Endothelial cell (in vitro differentiated cells): Measurements from ENCODE around the gene GSG1L. TPM values are rescaled to one million over a fixed set of nuclear protein-coding genes. Genes with fewer than 3 reads are reported as not detected.

ENCODE experiments used
- DNase-seq: peaks from one replicate; pipeline ENCODE4 v3.0.0; 2021; ENCODE audit warnings: low spot score
- H3K27ac Mint-ChIP-seq: one replicate; pipeline ENCODE4 v1.8.0; 2021; ENCODE audit warnings: mixed read lengths, inconsistent platforms; ENCODE audit not compliant: unreplicated experiment
- H3K27me3 Mint-ChIP-seq: one replicate; pipeline ENCODE4 v1.8.0; 2021; ENCODE audit warnings: mild to moderate bottlenecking, moderate library complexity, mixed read lengths, inconsistent platforms; ENCODE audit not compliant: unreplicated experiment
- H3K36me3 Mint-ChIP-seq: one replicate; pipeline ENCODE4 v1.8.0; 2021; ENCODE audit warnings: mild to moderate bottlenecking, low read depth, mixed read lengths, inconsistent platforms; ENCODE audit not compliant: unreplicated experiment
- H3K4me1 Mint-ChIP-seq: one replicate; pipeline ENCODE4 v1.8.0; 2021; ENCODE audit warnings: mild to moderate bottlenecking, mixed read lengths, inconsistent platforms; ENCODE audit not compliant: unreplicated experiment
- H3K4me3 Mint-ChIP-seq: one replicate; pipeline ENCODE4 v1.8.0; 2021; ENCODE audit warnings: mild to moderate bottlenecking, mixed read lengths, inconsistent platforms; ENCODE audit not compliant: unreplicated experiment
- H3K9me3 Mint-ChIP-seq: one replicate; pipeline ENCODE4 v1.8.0; 2021; ENCODE audit warnings: mixed read lengths, inconsistent platforms; ENCODE audit not compliant: unreplicated experiment
- CTCF ChIP-seq: fragments of 200-600 bp; sonication (generic); IDR thresholded peaks from one replicate; pipeline ENCODE4 v1.5.0; 2021; ENCODE audit warnings: antibody characterized with exemption; ENCODE audit not compliant: unreplicated experiment
- total RNA-seq: library from RNA; stranded (reverse); fragmentation: NEBNext Ultra II Directional; extraction: Animal tissue kit (Norgen Biotek cat#: 25700); gene quantifications from one replicate; pipeline ENCODE4 v1.2.1, GENCODE V29; 2021; ENCODE audit not compliant: unreplicated experiment

Gene GSG1L
- total RNA-seq, 1 donor from 2014 or later, result 0.38 TPM

DNA sequence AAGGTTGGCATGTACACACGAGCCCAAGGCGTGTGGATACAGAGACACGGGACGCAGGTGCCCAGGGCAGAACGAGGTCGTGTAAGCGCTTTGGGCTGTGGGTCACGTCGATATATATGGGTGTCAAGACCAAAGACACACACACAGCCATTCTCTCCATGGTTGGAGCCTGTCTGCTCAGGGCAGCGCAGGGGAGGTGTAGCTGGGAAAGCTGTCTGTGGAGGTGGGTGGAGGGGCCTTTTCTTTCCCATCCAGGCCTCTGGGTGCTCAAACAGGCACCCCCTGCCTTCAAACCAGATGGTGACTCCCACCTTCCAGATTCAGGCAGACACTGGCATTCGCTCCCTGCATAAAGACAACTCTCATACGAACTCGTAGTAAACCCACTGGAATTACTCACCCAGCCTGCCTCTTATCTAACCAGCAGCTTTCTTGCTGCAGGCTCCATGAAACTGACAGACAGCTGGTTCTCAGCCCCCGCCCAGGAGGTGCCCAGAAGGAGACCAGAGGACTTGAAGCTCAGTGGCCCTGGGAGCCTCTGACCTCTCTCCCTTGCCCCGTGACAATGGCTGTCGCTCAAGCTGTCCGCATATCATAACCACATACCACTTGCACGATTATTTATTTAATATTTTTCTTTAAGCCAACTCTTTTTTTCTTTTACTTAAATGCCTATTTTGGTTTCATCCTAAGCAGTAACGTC is 276.4 kb downstream of the GSG1L start:
- H3K36me3 Mint-ChIP-seq, result no peaks in the 10 kb centered on the region
- DNase-seq, result no peak
- H3K9me3 Mint-ChIP-seq, result no peaks in the 10 kb centered on the region
- TF ChIP-seq CTCF, result no peak
- H3K4me3 Mint-ChIP-seq, result no peak overlapping the region
- peaks cover 2% of the 10 kb centered on the region for H3K27me3 Mint-ChIP-seq
- no peak overlapping the region for H3K27ac Mint-ChIP-seq
- no peaks in the 10 kb centered on the region for H3K4me1 Mint-ChIP-seq

GRCh38 chr16:27786221-27786922 is 277.1 kb downstream of the GSG1L start:
- Mint-ChIP-seq H3K36me3 (no peaks in the 10 kb centered on the region), H3K9me3 (no peaks in the 10 kb centered on the region), H3K27me3 (peaks cover 2% of the 10 kb centered on the region), H3K4me1 (no peaks in the 10 kb centered on the region), H3K27ac (no peak overlapping the region), H3K4me3 (no peak overlapping the region)
- TF ChIP-seq CTCF, result no peak
- DNase-seq, result no peak

GRCh38 chr16:27785307-27785678 is 278.2 kb downstream of the GSG1L start:
- H3K4me1 Mint-ChIP-seq, result no peaks in the 10 kb centered on the region
- no peaks in the 10 kb centered on the region for H3K9me3 Mint-ChIP-seq
- H3K4me3 Mint-ChIP-seq, result no peak overlapping the region
- H3K27ac Mint-ChIP-seq, result no peak overlapping the region
- DNase-seq, result no peak
- peaks cover 2% of the 10 kb centered on the region for H3K27me3 Mint-ChIP-seq
- no peak for TF ChIP-seq CTCF
- no peaks in the 10 kb centered on the region for H3K36me3 Mint-ChIP-seq

GRCh38 chr16:27784351-27785306 is 278.9 kb downstream of the GSG1L start:
- Mint-ChIP-seq H3K4me1 (no peaks in the 10 kb centered on the region), H3K4me3 (no peak overlapping the region), H3K27ac (no peak overlapping the region), H3K9me3 (no peaks in the 10 kb centered on the region), H3K27me3 (peaks cover 2% of the 10 kb centered on the region), H3K36me3 (no peaks in the 10 kb centered on the region)
- no peak for TF ChIP-seq CTCF
- no peak for DNase-seq
